NCI-H1436 treated with DMSO at 0.1 percent for 48 hours (cell line): ENCODE data around the gene NFKBIZ.
"Not testable (repeated sequence)": the region's sequence is repeated elsewhere in the genome, so short reads cannot be mapped to it uniquely, and the experiment has no call there.

Source experiments
- DNase-seq: peaks from one replicate; lab custom pipeline; 2025; lab: John Stamatoyannopoulos, UW

The NFKBIZ gene

DNA sequence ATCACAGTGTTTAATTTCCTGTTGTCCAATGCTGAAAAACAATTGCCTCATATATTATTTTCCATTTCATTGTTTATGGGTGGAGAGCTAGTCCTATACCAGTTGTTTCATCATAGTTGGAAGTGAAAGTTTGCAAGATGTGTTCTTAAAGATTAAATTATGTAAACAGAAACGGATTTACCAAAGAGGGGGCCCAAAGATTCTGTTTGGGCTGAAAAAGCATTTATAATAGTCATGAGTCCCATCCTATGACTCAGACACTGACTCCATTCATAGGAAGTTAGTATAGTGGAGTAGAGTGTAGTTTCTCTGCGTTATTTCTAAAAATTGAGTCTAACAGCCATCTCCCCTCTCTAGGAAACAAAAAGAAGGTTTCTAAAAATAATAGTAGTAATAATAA lies 24.3 kb downstream of the NFKBIZ start:
- DNase-seq: no peak

DNA sequence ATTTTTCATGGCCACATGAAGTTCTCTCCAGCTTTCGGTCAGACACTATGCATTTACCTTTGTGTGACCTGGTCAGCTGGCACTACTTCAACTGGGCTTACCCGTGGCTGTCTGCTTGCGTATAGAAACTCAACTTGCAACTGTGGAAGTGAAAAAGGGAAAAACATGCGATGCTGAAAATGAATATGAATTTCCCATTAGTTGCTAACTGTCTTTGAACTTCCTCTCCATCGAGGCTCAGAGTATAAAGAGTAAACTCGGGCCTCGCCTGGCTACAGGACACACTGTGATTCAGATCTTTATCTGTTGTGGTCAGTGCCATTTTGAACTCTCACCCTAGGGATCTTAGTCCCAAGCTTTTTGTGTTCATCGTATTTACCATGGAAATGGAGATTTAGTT lies 26.8 kb downstream of the NFKBIZ start:
- no peak for DNase-seq

DNA sequence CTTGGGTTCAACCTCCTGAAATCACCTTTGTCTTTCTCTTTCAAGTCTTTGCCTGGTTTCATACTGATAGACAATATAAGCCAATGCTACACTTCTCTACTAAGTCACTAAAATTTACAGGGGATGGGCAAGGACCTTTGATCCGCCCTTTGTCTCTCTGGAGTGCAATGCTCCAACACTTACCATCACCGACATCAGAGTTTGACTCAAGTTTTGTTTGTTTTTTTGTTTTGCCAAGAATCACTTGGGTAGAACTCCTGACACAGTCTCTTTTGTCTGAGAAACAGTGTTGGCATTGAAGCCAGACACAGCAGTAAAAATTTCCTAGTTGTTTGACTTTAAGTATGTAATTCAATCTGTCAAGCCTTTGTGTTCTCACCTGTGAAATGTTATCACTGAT lies 29.3 kb downstream of the NFKBIZ start:
- DNase-seq: no peak

DNA sequence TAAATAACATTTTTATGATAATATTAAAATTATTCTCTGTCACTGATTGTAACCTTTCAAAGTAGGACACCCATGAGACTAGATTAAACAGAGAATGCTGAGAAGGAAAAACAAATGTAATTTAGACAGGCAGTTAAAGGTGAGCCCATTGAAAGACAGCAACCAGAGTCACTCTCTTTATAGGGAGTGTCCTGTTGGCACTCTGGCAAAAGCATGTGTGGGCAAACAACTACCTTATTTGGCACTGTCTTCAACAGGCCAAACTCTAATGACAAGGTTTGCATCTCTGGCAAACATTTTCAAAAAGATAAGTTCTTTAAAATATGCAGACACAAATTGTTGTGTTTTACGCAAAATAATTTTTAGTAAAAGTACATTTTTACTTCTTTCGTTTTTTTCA lies 29.8 kb downstream of the NFKBIZ start:
- no peak for DNase-seq

DNA sequence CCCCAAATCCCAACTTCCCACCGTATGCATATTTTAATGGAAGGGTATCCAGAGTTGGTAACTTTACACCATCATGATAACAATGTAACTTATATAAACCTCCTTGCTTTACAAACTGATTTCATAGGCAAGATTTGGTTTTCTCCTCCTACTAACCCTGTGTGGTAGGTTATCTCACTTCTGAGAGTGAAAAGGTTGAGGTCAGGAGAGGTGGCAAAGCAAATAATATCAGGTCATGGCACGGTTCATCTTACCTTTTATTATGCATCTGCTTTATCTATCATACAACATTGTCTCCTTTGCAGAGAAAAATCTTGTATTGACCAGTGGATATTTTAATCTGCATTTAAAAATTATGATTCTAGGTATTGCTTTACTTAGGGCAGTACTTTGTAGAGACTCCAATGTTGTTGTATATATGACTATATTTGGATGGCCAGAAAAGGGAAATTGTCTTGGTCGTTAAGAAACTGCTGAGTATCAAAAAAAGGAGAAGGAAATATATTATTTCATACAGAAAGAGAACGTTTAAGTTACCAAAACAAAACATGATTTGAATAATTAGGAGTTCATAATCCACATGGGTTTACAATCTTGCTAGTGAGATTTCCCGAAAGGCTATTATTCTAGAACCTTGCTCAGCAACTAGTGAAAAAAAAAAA lies 30.4 kb downstream of the NFKBIZ start:
- no peak for DNase-seq

DNA sequence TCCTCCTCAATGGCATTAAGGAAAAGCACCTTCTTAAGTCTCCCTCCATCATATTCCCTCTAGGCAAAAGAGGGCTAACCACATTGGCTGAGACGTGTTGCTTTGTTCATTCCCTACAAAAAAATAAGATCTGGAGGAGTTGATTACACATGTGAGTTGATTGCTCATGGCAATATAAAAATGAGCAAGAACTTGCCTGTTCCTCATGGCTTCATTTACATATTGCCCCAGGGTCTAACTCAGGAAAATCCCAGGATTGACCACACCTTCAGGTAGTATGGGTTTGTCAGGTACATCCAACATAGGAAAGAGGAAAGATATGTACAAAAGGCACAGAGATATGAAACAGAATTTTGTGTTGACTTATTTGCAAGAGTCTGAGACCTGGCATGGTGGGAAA lies 35.5 kb downstream of the NFKBIZ start:
- DNase-seq: no peak

DNA sequence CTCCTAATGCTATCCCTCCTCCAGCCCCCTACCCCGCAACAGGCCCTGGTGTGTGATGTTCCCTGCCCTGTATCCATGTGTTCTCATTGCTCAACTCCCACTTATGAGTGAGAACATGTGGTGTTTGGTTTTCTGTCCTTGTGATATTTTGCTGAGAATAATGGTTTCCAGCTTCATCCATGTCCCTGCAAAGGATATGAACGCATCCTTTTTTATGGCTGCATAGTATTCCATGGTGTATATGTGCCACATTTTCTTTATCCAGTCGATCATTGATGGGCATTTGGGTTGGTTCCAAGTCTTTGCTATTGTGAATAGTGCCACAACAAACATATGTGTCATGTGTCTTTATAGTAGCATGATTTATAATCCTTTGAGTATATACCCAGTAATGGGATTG lies 36.3 kb downstream of the NFKBIZ start:
- DNase-seq: not testable (repeated sequence)

DNA sequence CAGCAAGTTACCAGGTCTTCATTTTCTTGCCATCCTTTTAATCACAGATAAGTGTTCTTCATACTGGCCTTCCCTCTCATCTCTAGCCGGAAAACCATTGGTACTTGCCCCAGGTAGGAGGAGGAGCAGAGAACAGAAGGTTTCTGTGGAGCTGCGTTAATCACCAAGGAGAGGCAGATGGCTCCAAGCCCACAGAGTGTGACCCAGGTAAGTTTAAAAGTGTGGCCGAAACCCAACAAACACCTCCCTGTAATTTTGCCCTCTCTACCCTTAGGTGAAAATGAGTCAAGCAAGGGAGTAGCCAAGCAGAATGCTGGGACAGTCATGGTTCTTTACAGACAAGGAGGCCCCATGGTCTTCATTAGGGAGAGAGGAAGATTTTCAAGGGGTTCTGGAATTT lies 37.3 kb downstream of the NFKBIZ start:
- no peak for DNase-seq

DNA sequence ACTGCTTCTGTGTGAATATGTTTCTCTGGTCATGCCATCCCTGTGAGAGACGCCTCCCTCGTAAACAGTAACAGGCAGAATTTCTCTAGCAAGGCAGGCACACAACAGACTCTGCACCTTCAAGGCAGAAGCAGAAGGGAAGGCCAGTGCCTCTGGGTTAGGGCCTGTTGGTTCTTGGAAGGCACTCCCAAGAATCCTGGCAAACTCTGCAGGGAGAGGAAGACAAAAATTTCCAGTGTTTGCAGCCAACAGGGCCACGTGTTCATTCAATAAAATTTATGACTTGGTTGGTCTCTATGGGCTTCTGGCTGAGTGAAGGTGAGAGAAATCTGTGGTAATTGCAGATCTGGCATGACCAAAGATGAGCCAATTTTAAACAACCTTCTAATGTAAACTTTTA lies 39.3 kb downstream of the NFKBIZ start:
- DNase-seq: no peak

DNA sequence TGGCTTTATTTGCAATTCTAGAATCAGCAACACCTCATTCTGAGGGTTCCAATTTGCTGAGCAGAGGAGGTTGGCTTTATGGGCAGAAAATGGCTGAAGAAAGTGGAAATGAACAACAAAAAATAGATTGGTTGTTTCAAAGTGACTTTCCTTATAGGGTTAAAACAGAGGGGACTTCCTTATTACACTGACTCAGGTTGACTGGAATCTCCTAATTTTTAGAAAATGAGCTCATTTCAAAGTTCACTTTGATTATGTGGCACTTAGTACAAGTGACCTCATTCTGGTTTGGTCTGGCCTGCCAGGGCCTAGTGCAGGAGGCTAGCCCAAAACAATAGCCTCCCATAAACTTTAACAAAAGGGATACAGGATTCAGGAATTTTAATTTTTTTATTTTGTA lies 41.4 kb downstream of the NFKBIZ start:
- no peak for DNase-seq

DNA sequence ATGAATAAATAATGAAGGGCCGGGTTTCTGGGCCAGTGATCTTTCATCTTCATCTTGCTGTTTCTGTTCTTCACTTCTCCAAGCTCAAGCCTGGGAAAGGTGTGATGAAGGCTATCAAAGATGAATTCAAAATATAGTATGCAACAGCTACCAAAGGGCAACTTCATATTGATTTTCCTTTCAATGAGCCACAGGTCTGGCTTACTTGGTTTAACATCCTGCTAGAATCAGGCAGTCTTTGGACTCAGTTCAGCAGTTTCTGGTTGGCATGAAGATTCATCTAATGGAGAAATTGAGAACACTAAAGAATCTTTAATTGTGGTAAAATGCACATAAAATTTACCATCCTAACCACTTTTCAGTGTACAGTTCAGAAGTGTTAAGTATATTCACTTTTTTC lies 43.3 kb downstream of the NFKBIZ start:
- no peak for DNase-seq

DNA sequence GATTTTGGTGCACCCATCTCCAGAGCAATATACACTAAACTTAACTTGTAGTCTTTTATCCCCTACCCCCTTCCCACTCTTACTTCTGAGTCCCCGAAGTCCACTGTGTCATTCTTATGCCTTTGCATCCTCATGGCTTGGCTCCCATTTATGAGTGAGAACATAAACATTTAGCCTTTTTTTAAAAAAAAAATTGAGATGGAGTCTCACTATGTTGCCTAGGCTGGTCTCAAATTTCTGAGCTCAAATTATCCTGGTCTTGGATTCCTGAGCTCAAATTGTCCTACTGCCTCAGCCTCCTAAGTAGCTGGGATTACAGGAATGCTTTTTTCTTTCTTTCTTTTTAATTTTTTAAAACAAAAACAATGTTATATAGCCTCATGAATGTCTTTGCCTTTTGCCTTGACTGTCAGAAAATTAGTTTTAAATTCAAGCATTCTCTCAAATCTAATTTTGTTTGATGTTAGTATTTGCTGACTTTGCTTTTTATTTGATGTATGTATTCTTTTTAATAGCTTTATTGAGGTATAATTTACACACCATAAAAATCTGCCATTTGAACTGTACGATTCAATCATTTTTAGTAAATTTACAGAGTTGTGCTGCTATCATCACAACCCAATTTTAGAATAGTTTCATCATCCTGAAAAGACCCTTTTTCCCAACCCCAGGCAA lies 46.9 kb downstream of the NFKBIZ start:
- DNase-seq: no peak

DNA sequence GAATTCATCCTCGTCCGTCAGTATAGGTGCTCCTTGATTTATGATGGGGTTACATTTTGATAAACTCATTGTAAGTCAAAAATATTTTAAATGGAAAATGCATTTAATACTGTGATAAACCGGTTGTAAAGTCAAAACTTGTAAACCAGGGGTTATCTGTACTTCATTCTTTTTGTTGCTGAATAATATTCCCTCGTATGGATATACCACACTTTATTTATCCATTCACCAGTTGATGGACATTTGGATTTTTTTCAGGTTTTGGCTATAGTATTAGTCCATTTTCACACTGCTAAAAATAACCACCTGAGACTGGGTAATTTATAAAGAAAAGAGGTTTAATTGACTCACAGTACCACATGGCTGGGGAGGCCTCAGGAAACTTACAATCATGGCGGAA lies 47.7 kb downstream of the NFKBIZ start:
- DNase-seq: no peak

DNA sequence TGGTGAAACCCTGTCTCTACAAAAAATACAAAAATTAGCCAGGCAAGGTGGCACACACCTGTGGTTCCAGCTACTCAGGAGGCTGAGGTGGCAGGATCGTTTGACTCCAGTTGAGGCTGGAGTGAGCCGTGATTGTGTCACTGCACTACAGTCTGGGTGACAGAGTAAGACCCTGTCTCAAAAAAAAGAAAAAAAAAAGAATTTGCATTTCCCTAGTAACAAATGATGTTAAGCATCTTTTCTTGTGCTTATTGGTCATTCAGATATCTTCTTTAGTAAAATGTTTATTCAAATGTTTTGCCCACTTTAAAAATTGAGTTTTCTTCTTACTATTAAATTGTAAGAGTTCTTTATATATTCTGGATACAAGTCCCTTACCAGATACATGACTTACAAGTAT lies 48.7 kb downstream of the NFKBIZ start:
- DNase-seq: no peak

DNA sequence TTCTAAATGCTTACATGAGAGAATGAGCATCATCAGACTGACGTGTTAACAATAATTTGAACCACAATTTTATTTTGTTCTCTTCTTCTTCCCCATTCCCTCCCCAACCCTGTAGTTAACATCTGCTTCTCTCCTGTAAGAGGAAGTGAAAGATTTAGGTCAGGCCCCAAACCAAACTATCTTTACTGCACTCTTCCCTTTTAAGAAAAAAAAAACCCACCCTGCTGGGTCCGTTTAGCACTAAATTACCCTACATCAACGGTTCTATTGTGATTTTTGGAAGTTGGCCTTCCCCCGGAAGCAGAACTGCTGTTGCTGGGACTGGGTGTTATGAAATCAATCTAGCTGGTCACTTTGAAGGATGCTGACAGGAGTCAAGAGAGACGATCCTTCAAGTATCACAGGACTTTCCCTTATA lies 49.4 kb downstream of the NFKBIZ start:
- DNase-seq: no peak

DNA sequence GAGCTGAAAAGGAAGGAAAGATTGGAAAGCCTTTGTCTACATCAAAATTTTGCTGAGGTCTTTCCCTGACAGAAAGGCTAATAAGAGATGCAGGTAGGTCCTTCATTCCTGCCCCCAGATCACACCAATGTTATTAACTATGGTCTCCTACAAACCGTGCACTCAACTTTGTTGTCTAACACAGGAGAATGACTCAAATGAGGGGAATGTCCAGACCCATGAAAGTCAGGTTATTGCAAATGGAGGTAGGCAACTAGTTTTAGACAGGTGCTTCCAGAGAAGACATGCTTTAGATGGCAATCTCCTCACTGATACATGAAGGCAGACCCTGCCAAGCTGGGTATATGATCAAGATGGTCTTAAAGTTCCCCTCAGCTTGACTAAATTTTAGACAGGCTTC lies 51.0 kb downstream of the NFKBIZ start:
- DNase-seq: no peak

DNA sequence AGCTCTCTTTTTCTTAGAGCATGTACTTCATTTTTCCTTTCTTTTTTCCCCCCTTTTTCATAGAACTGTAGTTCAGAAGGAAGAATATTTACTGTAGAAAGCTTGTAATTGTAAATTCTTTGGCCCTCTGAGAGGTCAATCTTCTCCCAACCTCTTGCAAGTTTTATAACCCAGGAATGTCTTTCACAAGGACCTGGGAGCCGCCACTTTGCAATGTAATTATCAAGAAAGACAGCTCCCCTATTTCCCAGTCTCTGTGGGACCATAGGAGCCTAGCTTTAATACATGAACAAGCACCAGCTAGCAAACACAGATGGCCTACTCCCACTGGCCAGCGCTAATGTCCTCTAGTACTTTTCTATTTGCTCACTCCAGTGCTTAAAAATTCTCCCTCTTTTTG lies 51.4 kb downstream of the NFKBIZ start:
- DNase-seq: no peak

DNA sequence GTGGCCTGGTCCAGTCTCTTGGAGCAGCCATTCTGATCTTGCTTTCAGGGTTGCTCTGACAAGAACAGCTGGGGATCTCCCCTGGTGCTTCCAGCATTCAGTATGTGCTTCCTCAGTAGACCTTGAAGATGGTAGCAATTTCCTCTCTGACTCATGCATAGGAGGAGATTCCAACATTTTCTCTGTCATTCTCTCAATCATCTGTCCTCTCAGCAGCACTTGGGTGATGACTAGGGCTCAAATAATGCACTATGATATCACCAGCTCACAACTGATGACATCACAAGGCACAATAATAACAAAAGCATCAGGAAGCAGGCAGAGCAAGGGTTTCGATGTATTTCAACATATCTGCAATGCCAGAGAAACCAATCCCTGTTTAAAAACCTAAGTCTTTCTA lies 52.7 kb downstream of the NFKBIZ start:
- DNase-seq: no peak

DNA sequence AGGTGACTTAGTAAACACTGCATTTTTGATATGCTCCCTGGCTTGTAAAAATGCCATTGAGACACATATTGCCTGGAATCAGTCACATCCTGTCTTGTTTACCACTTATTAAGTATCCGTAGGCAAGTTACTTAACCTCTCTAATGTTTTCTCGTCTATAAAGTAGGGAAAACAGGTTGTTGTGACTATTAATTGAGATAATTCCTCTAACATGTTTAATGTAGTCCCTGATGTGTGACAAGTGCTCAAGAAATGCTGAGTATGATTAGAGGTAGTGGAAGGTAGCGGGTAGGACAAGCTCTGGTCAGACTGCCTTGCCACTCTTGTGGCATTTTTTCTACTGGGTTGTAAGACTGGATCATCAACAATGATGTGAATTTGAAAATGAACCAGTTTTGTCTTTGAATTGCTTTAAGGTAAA lies 54.1 kb downstream of the NFKBIZ start:
- no peak for DNase-seq

DNA sequence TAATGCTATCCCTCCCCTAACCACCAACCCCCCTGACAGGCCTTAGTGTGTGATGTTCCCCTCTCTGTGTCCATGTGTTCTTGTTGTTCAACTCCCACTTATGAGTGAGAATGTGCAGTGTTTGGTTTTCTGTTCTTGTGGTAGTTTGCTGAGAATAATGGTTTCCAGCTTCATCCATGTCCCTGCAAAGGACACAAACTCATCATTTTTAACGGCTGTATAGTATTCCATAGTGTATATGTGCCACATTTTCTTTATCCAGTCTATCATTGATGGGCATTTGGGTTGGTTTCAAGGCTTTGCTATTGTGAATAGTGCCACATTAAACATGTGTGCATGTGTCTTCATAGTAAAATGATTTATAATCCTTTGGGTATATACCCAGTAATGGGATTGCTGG lies 56.3 kb downstream of the NFKBIZ start:
- DNase-seq: not testable (repeated sequence)
